Neuronal stem cell (in vitro differentiated cells): ENCODE data around the gene AP1G2.
A peak's percentile ranks its signal among the peaks of the same experiment; 100 is the strongest.

Source experiments
- DNase-seq: peaks from one replicate; pipeline ENCODE4 v3.0.0-alpha.2; 2013; ENCODE audit warnings: low spot score
- H2AFZ ChIP-seq: one replicate; pipeline ENCODE4 v1.6.1; 2013; ENCODE audit warnings: mild to moderate bottlenecking, low read length, inconsistent platforms
- H2AK5ac ChIP-seq: 2 replicates; pipeline ENCODE4 v1.6.1; 2013; ENCODE audit warnings: low read depth, mild to moderate bottlenecking, inconsistent platforms, low read length, moderate library complexity, mixed read lengths
- H2BK120ac ChIP-seq: 2 replicates; pipeline ENCODE4 v1.6.1; 2013; ENCODE audit warnings: low read depth, mild to moderate bottlenecking, inconsistent platforms, low read length, moderate library complexity, mixed read lengths
- H2BK12ac ChIP-seq: one replicate; pipeline ENCODE4 v1.6.1; 2013; ENCODE audit warnings: low read length, inconsistent platforms
- H2BK15ac ChIP-seq: 2 replicates; pipeline ENCODE4 v1.6.1; 2013; ENCODE audit warnings: mild to moderate bottlenecking, low read length, inconsistent platforms, mixed read lengths
- H2BK5ac ChIP-seq: one replicate; pipeline ENCODE4 v1.6.1; 2013; ENCODE audit warnings: inconsistent platforms, mild to moderate bottlenecking, low read length, moderate library complexity
- H3K14ac ChIP-seq: one replicate; pipeline ENCODE4 v1.6.1; 2013; ENCODE audit warnings: low read length, inconsistent platforms
- H3K18ac ChIP-seq: 2 replicates; pipeline ENCODE4 v1.6.1; 2013; ENCODE audit warnings: low read length, inconsistent platforms
- H3K23ac ChIP-seq: 2 replicates; pipeline ENCODE4 v1.6.1; 2013; ENCODE audit warnings: low read depth, mild to moderate bottlenecking, mixed read lengths, low read length, inconsistent platforms; ENCODE audit not compliant: poor library complexity
- H3K27ac ChIP-seq: replicated peaks from 3 replicates; pipeline ENCODE4 v1.5.1; 2013; ENCODE audit warnings: low read length, inconsistent platforms
- H3K27me3 ChIP-seq, 3 experiments: 2 replicates each; pipeline ENCODE4 v1.6.1; 2013; ENCODE audit warnings: low read length in 3 of 3, mild to moderate bottlenecking in 2 of 3, inconsistent platforms in 1 of 3, low read depth in 1 of 3, mixed read lengths in 1 of 3, moderate library complexity in 1 of 3; ENCODE audit not compliant: control insufficient read depth in 3 of 3, insufficient read depth in 3 of 3
- H3K36me3 ChIP-seq, 2 donors: replicated peaks in 1 of 2; 2 replicates each; pipeline ENCODE4 v1.6.1; 2013; ENCODE audit warnings: low read length in 2 of 2; ENCODE audit not compliant: control insufficient read depth in 2 of 2, insufficient read depth in 2 of 2
- H3K4ac ChIP-seq: 2 replicates; pipeline ENCODE4 v1.6.1; 2013; ENCODE audit warnings: inconsistent platforms, mild to moderate bottlenecking, low read length, moderate library complexity
- H3K4me1 ChIP-seq, 2 donors: 1 replicate in 1 of 2; 2 replicates in 1 of 2; pipeline ENCODE4 v1.6.1; 2013; ENCODE audit warnings: low read length in 2 of 2, low read depth in 1 of 2; ENCODE audit not compliant: control insufficient read depth in 2 of 2, insufficient read depth in 1 of 2
- H3K4me2 ChIP-seq: one replicate; pipeline ENCODE4 v1.6.1; 2013; ENCODE audit warnings: mild to moderate bottlenecking, low read length, inconsistent platforms; ENCODE audit not compliant: insufficient read depth, poor library complexity, severe bottlenecking
- H3K4me3 ChIP-seq, 2 donors: 2 replicates each; pipeline ENCODE4 v1.5.1; 2013; ENCODE audit warnings: low read length in 2 of 2, mild to moderate bottlenecking in 2 of 2, inconsistent platforms in 1 of 2, moderate library complexity in 1 of 2
- H3K79me1 ChIP-seq: one replicate; pipeline ENCODE4 v1.6.1; 2013; ENCODE audit warnings: low read depth, mild to moderate bottlenecking, inconsistent platforms, low read length, moderate library complexity
- H3K9ac ChIP-seq: one replicate; pipeline ENCODE4 v1.6.1; 2013; ENCODE audit warnings: mild to moderate bottlenecking, low read depth, low read length, inconsistent platforms; ENCODE audit not compliant: poor library complexity
- H3K9me3 ChIP-seq, 2 donors: replicated peaks in 1 of 2; 2 replicates each; pipeline versions ENCODE3 to v1.6.1; 2013; ENCODE audit warnings: low read length in 2 of 2, mild to moderate bottlenecking in 2 of 2, inconsistent platforms in 1 of 2, low read depth in 1 of 2, mixed read lengths in 1 of 2, moderate library complexity in 1 of 2; ENCODE audit not compliant: control insufficient read depth in 2 of 2, insufficient read depth in 1 of 2
- H4K8ac ChIP-seq: one replicate; pipeline ENCODE4 v1.6.1; 2013; ENCODE audit warnings: low read depth, mild to moderate bottlenecking, inconsistent platforms, low read length, moderate library complexity
- H4K91ac ChIP-seq: one replicate; pipeline ENCODE4 v1.6.1; 2013; ENCODE audit warnings: low read length, low read depth, mild to moderate bottlenecking, inconsistent platforms; ENCODE audit not compliant: poor library complexity
- WGBS, 2 donors: extraction: QIAGEN DNeasy Blood & Tissue Kit; methylation state at CpG; one replicate each; pipeline ENCODE4 v1.1.7; 2013; ENCODE audit warnings: missing lambda C conversion rate in 2 of 2, mixed read lengths in 1 of 2; ENCODE audit not compliant: insufficient read length in 2 of 2, insufficient replicate concordance in 1 of 2; ENCODE audit errors: extremely low coverage in 2 of 2; 5-methylcytosine and 5-hydroxymethylcytosine counted together

Gene AP1G2

GRCh38 chr14:23602181-23603095 lies 34.8 kb upstream of the AP1G2 start:
- no peak overlapping the region for H3K4ac ChIP-seq
- no peaks in the 10 kb centered on the region for H3K9me3 ChIP-seq
- H2BK12ac ChIP-seq = no peak overlapping the region
- H2BK120ac ChIP-seq = no peak overlapping the region
- H3K23ac ChIP-seq = no peak overlapping the region
- H3K4me3 ChIP-seq = peak overlapping the region in 1 of 2 donors; percentile 66
- no peak overlapping the region for H4K91ac ChIP-seq
- no peak overlapping the region for H2BK15ac ChIP-seq
- no peak overlapping the region for H3K18ac ChIP-seq
- no peak overlapping the region for H4K8ac ChIP-seq
- no peak for DNase-seq
- no peak overlapping the region for H3K9ac ChIP-seq
- no peak overlapping the region for H3K4me2 ChIP-seq
- no peak overlapping the region for H2BK5ac ChIP-seq
- H2AFZ ChIP-seq = no peak overlapping the region
- no peaks in the 10 kb centered on the region for H3K4me1 ChIP-seq
- no peak overlapping the region for H2AK5ac ChIP-seq
- no peaks in the 10 kb centered on the region for H3K79me1 ChIP-seq
- H3K27ac ChIP-seq = no peak overlapping the region
- H3K27me3 ChIP-seq = peaks cover 0 to 10% (median 0%) of the 10 kb centered on the region in 3 experiments
- H3K14ac ChIP-seq = no peak overlapping the region
- WGBS, 2 donors = no CpG with 5 or more reads among the region's 12 CpGs
- no peaks in the 10 kb centered on the region for H3K36me3 ChIP-seq

DNA sequence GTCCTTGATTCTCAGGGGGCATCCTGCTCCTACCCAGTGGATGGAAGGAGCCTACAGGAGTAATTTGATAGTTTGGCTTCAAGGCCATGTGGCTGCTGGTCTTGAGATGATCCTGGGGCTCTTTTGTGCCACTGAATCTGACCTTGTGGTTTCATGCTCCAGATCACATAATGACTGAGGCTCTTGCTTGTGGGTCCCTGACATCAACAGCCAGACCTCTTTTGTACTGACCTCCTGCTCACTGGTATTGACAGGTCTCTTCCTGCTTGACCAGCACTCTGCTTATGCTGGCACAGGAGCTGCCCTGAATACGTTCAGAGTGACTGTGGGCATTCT lies 34.2 kb upstream of the AP1G2 start:
- no peaks in the 10 kb centered on the region for H3K36me3 ChIP-seq
- no peak overlapping the region for H3K27ac ChIP-seq
- no peaks in the 10 kb centered on the region for H3K4me1 ChIP-seq
- no peak overlapping the region for H3K9ac ChIP-seq
- peak overlapping the region in 1 of 2 donors; percentile 66 for H3K4me3 ChIP-seq
- no peaks in the 10 kb centered on the region for H3K9me3 ChIP-seq
- H3K79me1 ChIP-seq = no peaks in the 10 kb centered on the region
- H3K14ac ChIP-seq = no peak overlapping the region
- no peak overlapping the region for H2AFZ ChIP-seq
- no peak overlapping the region for H3K4ac ChIP-seq
- H2BK15ac ChIP-seq = no peak overlapping the region
- no peak overlapping the region for H2AK5ac ChIP-seq
- H2BK120ac ChIP-seq = no peak overlapping the region
- no peak for DNase-seq
- H3K23ac ChIP-seq = no peak overlapping the region
- H4K91ac ChIP-seq = no peak overlapping the region
- H3K18ac ChIP-seq = no peak overlapping the region
- H4K8ac ChIP-seq = no peak overlapping the region
- H2BK5ac ChIP-seq = no peak overlapping the region
- WGBS, 2 donors = no CpG with 5 or more reads among the region's 1 CpG
- peaks cover 0 to 8% (median 0%) of the 10 kb centered on the region in 3 experiments for H3K27me3 ChIP-seq
- no peak overlapping the region for H2BK12ac ChIP-seq
- H3K4me2 ChIP-seq = no peak overlapping the region

- Histone ChIP-seq H4K8ac (no peak overlapping the region), H3K27ac (no peak overlapping the region), H3K23ac (no peak overlapping the region), H2BK5ac (no peak overlapping the region), H3K4me2 (no peak overlapping the region), H2AFZ (no peak overlapping the region), H2BK15ac (no peak overlapping the region), H3K79me1 (no peaks in the 10 kb centered on the region), H4K91ac (no peak overlapping the region), H3K4ac (no peak overlapping the region), H3K9me3 (no peaks in the 10 kb centered on the region), H3K4me1 (no peaks in the 10 kb centered on the region), H3K36me3 (no peaks in the 10 kb centered on the region), H3K18ac (no peak overlapping the region), H3K4me3 (no peak overlapping the region), H3K9ac (no peak overlapping the region), H3K14ac (no peak overlapping the region), H2BK120ac (no peak overlapping the region), H2AK5ac (no peak overlapping the region), H2BK12ac (no peak overlapping the region), H3K27me3 (peaks cover 0 to 4% (median 0%) of the 10 kb centered on the region in 3 experiments)
- DNase-seq = no peak
These were observed 33.8 kb upstream of the AP1G2 start for GRCh38 chr14:23601424-23601823.

DNA sequence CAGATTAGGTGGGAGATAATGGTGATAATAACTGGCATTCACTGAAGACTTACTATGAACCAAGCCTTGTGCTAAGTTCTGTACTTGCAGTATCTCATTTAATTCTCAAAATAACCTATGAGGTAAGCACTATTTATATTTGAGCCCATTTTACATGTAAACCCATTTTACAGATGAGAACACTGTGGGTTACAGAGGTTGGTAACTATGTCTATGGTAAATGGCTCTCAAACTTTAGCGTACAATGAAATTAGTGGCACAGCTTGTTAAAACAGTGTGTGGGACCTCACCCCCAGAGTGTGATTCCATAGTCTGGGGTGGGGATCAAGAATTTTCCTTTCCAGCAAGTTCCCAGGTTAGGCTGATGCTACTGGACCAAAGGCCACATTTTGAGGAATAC lies 33.2 kb upstream of the AP1G2 start:
- Histone ChIP-seq H4K8ac (no peak overlapping the region), H3K4ac (no peak overlapping the region), H2BK120ac (no peak overlapping the region), H3K36me3 (no peaks in the 10 kb centered on the region), H3K4me1 (no peaks in the 10 kb centered on the region), H2BK5ac (no peak overlapping the region), H3K9ac (no peak overlapping the region), H2BK12ac (no peak overlapping the region), H4K91ac (no peak overlapping the region), H2AFZ (no peak overlapping the region), H3K27ac (no peak overlapping the region), H3K27me3 (peaks cover 0 to 2% (median 0%) of the 10 kb centered on the region in 3 experiments), H3K4me2 (no peak overlapping the region), H3K79me1 (no peaks in the 10 kb centered on the region), H3K18ac (no peak overlapping the region), H3K9me3 (no peaks in the 10 kb centered on the region), H2BK15ac (no peak overlapping the region), H3K23ac (no peak overlapping the region), H3K14ac (no peak overlapping the region), H2AK5ac (no peak overlapping the region), H3K4me3 (no peak overlapping the region)
- DNase-seq = no peak
- no CpG with 5 or more reads among the region's 1 CpG for WGBS, 2 donors
